ENCODE data around the gene ETFBKMT.

GRCh38 chr12:31714406-31715271, 55.2 kb downstream of the ETFBKMT start:
- no peak for TF ChIP-seq CTCF (IDR thresholded peaks at IDR 0.05)
- no peak for TF ChIP-seq BHLHE40 (IDR thresholded peaks at IDR 0.05; ENCODE audit: low read depth, low read length)
- no peak for TF ChIP-seq TFCP2L1 (CRISPR knock-in tag; IDR thresholded peaks at IDR 0.05)
- no peak for TF ChIP-seq POLR2A (IDR thresholded peaks at IDR 0.05; ENCODE audit: low read length)
- no peak for TF ChIP-seq CEBPB (IDR thresholded peaks at IDR 0.05)
- no peak for TF ChIP-seq USF2 (IDR thresholded peaks at IDR 0.05)
- TF ChIP-seq NR3C1 (IDR thresholded peaks at IDR 0.05) = no peak
- no peak for TF ChIP-seq KDM1A (IDR thresholded peaks at IDR 0.05; ENCODE audit: low read depth)
- TF ChIP-seq CHD2 (IDR thresholded peaks at IDR 0.05; ENCODE audit: low read length, partially characterized antibody) = no peak
- no peak for TF ChIP-seq RFX5 (IDR thresholded peaks at IDR 0.05)
- TF ChIP-seq HOXA7 (CRISPR knock-in tag; IDR thresholded peaks at IDR 0.05) = no peak
- TF ChIP-seq RAD21 (conservative IDR thresholded peaks at IDR 0.05 in 1 of 2, IDR thresholded peaks at IDR 0.05 in 1 of 2) = no peak
